ENCODE results near the gene NSFL1C.

The NSFL1C gene

DNA sequence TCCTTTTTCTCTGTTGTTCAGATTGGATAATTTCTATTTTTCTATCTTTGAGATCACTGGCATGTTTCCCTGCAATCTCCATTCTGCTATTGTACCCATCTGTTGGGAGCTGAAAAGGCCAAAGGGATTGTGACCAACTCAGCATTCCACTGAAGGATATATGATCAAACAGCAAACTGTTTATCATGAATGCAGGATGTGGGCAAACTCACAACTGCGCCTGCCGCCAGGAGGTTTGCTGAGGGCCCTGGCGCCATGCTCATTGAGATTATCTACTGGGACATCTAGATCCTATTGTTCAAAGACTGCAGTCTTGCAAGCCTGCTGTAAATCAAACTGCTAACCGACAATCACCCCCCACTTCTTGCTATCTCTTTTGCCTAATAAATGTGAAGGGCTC is 69.9 kb downstream of the NSFL1C start:
- no peak for TF ChIP-seq CTCF (IDR thresholded peaks at IDR 0.05; ENCODE audit: low read depth, low read length)
- DNase-seq (ENCODE audit: low read depth, low spot score) = no peak
- no peak overlapping the region for H3K4me3 ChIP-seq (ENCODE audit: low read depth, low read length)
- in situ Hi-C loops (cut with HindIII; ENCODE audit: low sequenced_read_pairs) = no loop called here

DNA sequence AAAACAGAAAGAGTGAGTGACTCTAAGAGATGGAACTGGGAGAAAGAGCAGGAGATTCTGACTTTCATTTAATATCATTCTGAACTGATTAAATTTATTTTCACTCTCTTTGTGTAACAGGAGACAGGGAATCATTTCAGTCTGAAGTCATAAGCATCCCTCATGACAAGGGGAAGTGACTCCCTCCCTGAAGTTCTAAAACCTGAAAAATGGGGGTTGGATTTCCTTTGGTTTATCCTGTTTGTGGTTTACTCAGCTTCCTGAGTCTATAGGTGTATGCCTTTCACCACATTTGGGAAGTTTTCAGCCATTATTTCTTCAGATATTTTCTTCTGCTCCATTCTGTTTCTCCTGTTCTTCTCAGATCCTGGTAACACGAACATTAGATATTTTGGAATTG is 70.4 kb downstream of the NSFL1C start:
- H3K4me3 ChIP-seq (ENCODE audit: low read depth, low read length) = no peak overlapping the region
- DNase-seq (ENCODE audit: low read depth, low spot score) = no peak
- in situ Hi-C loops (cut with HindIII; ENCODE audit: low sequenced_read_pairs) = no loop called here
- TF ChIP-seq CTCF (IDR thresholded peaks at IDR 0.05; ENCODE audit: low read depth, low read length) = no peak

DNA sequence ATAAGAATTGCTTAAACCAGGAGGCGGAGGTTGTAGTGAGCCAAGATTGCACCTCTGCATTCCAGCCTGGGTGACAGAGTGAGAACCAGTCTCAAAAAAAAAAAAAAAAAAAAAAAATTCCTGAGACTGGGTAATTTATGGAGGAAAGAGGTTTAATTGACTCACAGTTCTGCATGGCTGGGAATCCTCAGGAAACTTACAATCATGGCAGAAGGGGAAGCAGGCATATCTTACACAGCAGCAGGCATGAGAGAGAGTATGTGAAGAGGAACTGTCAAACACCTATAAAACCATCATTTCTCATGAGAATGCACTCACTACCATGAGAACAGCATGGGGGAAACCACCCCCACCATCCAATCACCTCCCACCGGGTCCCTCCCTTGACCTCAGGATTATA is 72.0 kb downstream of the NSFL1C start:
- no peak for TF ChIP-seq CTCF (IDR thresholded peaks at IDR 0.05; ENCODE audit: low read depth, low read length)
- no peak for DNase-seq (ENCODE audit: low read depth, low spot score)
- in situ Hi-C loops (cut with HindIII; ENCODE audit: low sequenced_read_pairs) = no loop called here
- H3K4me3 ChIP-seq (ENCODE audit: low read depth, low read length) = no peak overlapping the region

GRCh38 chr20:1393507-1393882 is 73.2 kb downstream of the NSFL1C start:
- no peak for TF ChIP-seq CTCF (IDR thresholded peaks at IDR 0.05; ENCODE audit: low read depth, low read length)
- in situ Hi-C loops (cut with HindIII; ENCODE audit: low sequenced_read_pairs) = no loop called here
- peak overlapping the region; percentile 88 for H3K4me3 ChIP-seq (ENCODE audit: low read depth, low read length)
- DNase-seq (ENCODE audit: low read depth, low spot score) = no peak

DNA sequence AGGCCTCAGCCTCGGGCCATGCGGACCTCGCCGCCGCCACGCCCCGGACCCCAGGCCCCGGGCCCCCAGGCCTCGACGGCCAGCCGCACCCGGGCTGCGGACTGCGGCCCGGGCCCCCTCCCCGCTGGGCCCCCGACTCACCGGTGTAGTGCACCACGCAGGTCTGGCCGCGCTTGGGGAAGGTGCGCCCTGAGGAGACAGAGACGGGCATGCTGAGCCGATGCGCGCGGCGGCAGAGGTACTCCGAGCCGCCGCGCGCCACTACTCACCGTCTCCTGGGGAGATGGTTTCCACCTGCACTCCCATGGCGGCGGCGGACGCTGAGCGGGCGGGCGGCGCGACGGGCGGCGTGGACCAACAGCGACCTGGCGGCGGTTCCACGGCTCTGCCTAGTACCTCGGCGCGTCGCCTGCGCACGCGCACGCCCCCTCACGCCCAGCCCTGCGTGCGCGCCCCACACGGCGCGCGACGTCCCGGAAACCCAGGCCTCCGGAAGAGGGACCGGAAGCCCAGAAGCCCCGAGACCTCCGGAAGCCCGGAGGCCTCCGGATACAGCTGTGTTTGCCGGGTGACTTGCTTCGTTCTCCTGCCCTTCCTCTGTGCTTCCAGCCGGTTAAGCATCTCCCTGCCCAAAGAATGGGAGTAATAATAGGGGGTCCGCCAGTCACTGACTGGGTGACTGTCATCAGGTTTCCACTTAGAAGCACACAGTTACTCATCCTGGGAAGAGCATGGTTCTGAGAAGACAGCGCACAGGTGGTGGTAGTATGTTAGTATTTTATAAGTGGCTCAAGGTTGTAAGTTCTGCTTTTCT is 73.7 kb downstream of the NSFL1C start, which contains the start of gene FKBP1A:
Gene FKBP1A, minus strand, starts transcription at position 362 of the 814 bp plus-strand sequence. Its CDS starts 56 bp downstream, at position 306.
- in situ Hi-C loops (cut with HindIII; ENCODE audit: low sequenced_read_pairs) = no loop called here
- peak; percentile 93 for DNase-seq (ENCODE audit: low read depth, low spot score)
- H3K4me3 ChIP-seq (ENCODE audit: low read depth, low read length) = peak within 1 kb of the TSS; percentile 88
- TF ChIP-seq CTCF (IDR thresholded peaks at IDR 0.05; ENCODE audit: low read depth, low read length) = peak; percentile 2

DNA sequence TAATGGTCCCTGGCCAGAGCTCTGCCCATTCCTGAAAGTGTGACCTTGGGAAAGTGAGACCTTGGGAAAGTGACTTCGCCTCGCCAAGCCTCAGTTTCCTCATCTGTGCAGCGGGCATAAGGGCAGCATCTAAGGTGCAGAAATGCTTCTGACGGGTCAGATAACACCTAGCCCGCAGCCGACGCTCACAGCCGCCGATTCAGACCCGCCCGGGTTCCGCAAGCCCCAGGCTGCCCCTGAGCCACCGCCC is 74.3 kb downstream of the NSFL1C start:
- H3K4me3 ChIP-seq (ENCODE audit: low read depth, low read length) = peak overlapping the region; percentile 88
- in situ Hi-C loops (cut with HindIII; ENCODE audit: low sequenced_read_pairs) = no loop called here
- TF ChIP-seq CTCF (IDR thresholded peaks at IDR 0.05; ENCODE audit: low read depth, low read length) = no peak
- no peak for DNase-seq (ENCODE audit: low read depth, low spot score)

Data from astrocyte of the spinal cord (primary cell).